OCI-LY7 (cell line): ENCODE results near the gene GABRG3.

ENCODE experiments used
- EZH2phosphoT487 ChIP-seq: fragments of 200-600 bp; sonication (generic); IDR thresholded peaks from 2 replicates; pipeline ENCODE4 v1.6.1; 2018; ENCODE audit warnings: low read depth, borderline replicate concordance, mild to moderate bottlenecking, mixed run types, antibody characterized with exemption, low read length, moderate library complexity, mixed read lengths
- TF ChIP-seq, protein P1 (sequence below): fragments of 200-600 bp; sonication (generic); conservative IDR thresholded peaks from 2 replicates; pipeline ENCODE4 v1.5.1; 2014; ENCODE audit warnings: mild to moderate bottlenecking, antibody characterized with exemption, low read length, moderate library complexity, mixed read lengths

DNA sequence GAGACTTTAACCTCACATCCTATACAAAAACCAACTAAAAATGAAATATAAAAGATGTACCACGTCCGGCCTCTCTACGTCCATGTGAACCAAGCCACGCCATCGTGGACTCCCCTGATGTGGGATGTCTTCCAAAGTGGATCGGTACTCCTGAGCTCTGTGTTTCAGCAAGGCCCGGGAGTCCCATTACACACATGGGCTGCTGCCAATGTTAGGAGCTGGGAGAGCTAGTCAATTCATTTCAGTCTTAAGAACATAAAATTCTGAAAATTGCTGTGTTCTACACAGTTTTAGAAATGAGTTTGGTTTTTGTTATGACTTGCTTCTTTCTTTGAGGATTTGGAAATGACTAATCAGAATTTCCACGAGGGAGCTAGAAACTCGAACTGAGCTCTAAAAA is 131.0 kb downstream of the GABRG3 start:
- TF ChIP-seq, protein P1, sequence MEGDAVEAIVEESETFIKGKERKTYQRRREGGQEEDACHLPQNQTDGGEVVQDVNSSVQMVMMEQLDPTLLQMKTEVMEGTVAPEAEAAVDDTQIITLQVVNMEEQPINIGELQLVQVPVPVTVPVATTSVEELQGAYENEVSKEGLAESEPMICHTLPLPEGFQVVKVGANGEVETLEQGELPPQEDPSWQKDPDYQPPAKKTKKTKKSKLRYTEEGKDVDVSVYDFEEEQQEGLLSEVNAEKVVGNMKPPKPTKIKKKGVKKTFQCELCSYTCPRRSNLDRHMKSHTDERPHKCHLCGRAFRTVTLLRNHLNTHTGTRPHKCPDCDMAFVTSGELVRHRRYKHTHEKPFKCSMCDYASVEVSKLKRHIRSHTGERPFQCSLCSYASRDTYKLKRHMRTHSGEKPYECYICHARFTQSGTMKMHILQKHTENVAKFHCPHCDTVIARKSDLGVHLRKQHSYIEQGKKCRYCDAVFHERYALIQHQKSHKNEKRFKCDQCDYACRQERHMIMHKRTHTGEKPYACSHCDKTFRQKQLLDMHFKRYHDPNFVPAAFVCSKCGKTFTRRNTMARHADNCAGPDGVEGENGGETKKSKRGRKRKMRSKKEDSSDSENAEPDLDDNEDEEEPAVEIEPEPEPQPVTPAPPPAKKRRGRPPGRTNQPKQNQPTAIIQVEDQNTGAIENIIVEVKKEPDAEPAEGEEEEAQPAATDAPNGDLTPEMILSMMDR: no peak
- TF ChIP-seq EZH2phosphoT487: no peak
